ENCODE measurements around the gene BMF. TPM values are rescaled to one million over a fixed set of nuclear protein-coding genes. Genes with fewer than 3 reads are reported as not detected.

BMF gene
- polyA plus RNA-seq, 2 of the 4 experiments (the other 2 are of a cell fraction) = 1.4 to 1.6 TPM

DNA sequence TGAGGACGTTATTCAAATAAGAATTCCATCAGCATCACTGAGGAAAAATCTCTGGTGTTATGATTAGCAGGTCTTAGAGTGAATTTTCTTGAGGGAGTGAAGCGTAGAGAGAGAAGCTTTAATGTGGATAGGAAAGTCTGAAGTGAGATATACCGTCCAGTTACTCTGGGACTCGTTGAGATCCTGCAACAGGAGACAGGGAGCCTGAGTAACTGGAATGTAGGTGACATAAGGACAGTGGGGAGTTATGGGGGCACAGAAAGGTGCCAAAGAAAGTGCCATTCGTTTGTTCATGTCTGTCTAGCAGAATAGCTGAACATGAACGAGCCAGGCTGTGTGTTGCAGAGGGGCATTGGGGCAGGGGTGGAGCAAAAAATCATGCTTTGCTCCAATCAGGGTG, 42.8 kb upstream of the BMF start:
- POLR2A ChIA-PET = no interaction called here
- CTCF ChIA-PET = no interaction called here
- H3K9me3 ChIP-seq = no peaks in the 10 kb centered on the region
- 52% methylated on average over 6 of the region's 6 CpGs for WGBS (ENCODE audit: missing lambda C conversion rate)
- TF ChIP-seq, protein P1, sequence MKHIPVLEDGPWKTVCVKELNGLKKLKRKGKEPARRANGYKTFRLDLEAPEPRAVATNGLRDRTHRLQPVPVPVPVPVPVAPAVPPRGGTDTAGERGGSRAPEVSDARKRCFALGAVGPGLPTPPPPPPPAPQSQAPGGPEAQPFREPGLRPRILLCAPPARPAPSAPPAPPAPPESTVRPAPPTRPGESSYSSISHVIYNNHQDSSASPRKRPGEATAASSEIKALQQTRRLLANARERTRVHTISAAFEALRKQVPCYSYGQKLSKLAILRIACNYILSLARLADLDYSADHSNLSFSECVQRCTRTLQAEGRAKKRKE (CRISPR knock-in tag; IDR thresholded peaks at IDR 0.05; ENCODE audit: low read depth) = no peak
- TF ChIP-seq ZFP36 (IDR thresholded peaks at IDR 0.05; ENCODE audit: borderline replicate concordance, partially characterized antibody) = no peak
- no peak for TF ChIP-seq HOXB13 (CRISPR knock-in tag; IDR thresholded peaks at IDR 0.05; ENCODE audit: low read depth)
- no peak for TF ChIP-seq BHLHE40 (IDR thresholded peaks at IDR 0.05; ENCODE audit: low read depth, low read length)
- no peak for TF ChIP-seq RARB (CRISPR knock-in tag; IDR thresholded peaks at IDR 0.05)
- ATAC-seq (no peak), DNase-seq (ENCODE audit: low read depth in 1 of 2, low spot score in 1 of 2) (no peak), FAIRE-seq (no peak)
- H3K27ac ChIP-seq = no peak overlapping the region
- peaks cover 5% of the 10 kb centered on the region; the same call in 1 of the 3 replicates for H3K4me1 ChIP-seq
- no peak overlapping the region for H3K4me3 ChIP-seq
- H3K4me2 ChIP-seq = no peak overlapping the region

DNA sequence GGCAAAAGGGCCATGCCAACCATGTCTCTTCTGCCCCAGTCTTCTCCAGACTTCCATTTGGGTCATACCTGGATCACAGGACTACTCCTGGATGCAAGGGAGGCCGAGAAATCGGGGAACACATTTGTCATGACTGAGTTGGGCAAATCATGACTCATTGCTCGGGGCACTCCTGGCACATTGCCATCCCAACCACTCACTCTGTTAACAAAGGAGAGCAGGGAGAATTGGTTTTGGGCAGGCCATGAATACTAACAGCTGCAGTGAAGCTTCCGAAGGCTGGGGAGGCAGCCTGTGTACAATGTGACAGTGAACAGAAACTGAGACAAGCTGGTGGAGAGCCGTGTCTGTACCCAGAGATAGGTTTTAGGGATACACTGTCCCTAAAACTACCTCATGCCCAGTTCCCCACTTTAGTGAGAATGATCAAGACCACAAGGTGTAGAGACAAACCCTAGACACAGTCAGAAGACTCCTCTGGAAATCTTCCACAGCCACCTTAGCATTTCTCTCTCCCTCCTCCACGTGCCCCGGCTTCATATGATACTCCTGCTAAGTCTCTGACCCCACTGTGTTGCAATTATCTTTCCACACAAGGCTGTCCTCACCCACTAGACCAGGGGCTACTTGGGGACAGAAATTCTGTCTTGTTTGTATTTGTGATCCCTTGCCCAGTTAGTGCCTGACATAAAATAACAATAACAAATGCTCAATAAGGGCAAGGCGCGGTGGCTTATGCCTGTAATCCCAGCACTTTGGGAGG, 41.7 kb upstream of the BMF start:
- no peak for TF ChIP-seq SREBF2 (IDR thresholded peaks at IDR 0.05)
- TF ChIP-seq JUN (IDR thresholded peaks at IDR 0.05) = no peak
- no peak for TF ChIP-seq FOSL2 (IDR thresholded peaks at IDR 0.05)
- TF ChIP-seq FOSL2 (CRISPR knock-in tag; IDR thresholded peaks at IDR 0.05) = peak; percentile 56
- TF ChIP-seq, protein P2, sequence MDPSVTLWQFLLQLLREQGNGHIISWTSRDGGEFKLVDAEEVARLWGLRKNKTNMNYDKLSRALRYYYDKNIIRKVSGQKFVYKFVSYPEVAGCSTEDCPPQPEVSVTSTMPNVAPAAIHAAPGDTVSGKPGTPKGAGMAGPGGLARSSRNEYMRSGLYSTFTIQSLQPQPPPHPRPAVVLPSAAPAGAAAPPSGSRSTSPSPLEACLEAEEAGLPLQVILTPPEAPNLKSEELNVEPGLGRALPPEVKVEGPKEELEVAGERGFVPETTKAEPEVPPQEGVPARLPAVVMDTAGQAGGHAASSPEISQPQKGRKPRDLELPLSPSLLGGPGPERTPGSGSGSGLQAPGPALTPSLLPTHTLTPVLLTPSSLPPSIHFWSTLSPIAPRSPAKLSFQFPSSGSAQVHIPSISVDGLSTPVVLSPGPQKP (IDR thresholded peaks at IDR 0.05; ENCODE audit: low read depth, low read length) = no peak
- no peaks in the 10 kb centered on the region for H3K9me3 ChIP-seq
- H3K4me1 ChIP-seq = peaks cover 12% of the 10 kb centered on the region; the same call in 2 of the 3 replicates
- CTCF ChIA-PET = interaction anchor here (0.7 to 1.6 kb wide), 3 partner anchors 9 to 416 kb away, joined by 3 to 5 read pairs (median 3); no protein-coding TSS in a partner anchor
- no peak overlapping the region for H3K4me3 ChIP-seq
- H3K4me2 ChIP-seq = 0 out of 3 replicates have a peak overlapping the region, but pooled peaks have one; percentile 1
- POLR2A ChIA-PET = no interaction called here
- peak overlapping the region in 1 of 2 experiments; percentile 45; a peak in 2 of 6 replicates for H3K27ac ChIP-seq
- 69% methylated on average over 6 of the region's 9 CpGs for WGBS (ENCODE audit: missing lambda C conversion rate)
- ATAC-seq = peak; percentile 37 to 49; a peak in 5 of 6 replicates
- no peak for FAIRE-seq
- peak in 1 of 2 experiments; percentile 25 for DNase-seq (ENCODE audit: low read depth in 1 of 2, low spot score in 1 of 2)

GRCh38 chr15:40149339-40149738, 40.7 kb upstream of the BMF start:
- Histone ChIP-seq H3K4me2 (no peak overlapping the region), H3K4me3 (no peak overlapping the region), H3K9me3 (no peaks in the 10 kb centered on the region), H3K4me1 (peaks cover 12% of the 10 kb centered on the region; the same call in 2 of the 3 replicates), H3K27ac (no peak overlapping the region)
- ChIA-PET POLR2A (no interaction called here), CTCF (interaction anchor here (0.9 to 1.6 kb wide), 2 partner anchors 10 to 104 kb away, joined by 3 to 5 read pairs; no protein-coding TSS in a partner anchor)
- 93% methylated on average over 4 of the region's 4 CpGs for WGBS (ENCODE audit: missing lambda C conversion rate)
- TF ChIP-seq CTCF (IDR thresholded peaks at IDR 0.05) = no peak
- no peak for TF ChIP-seq NFE2L2 (conservative IDR thresholded peaks at IDR 0.05; ENCODE audit: low read length)
- TF ChIP-seq E2F6 (IDR thresholded peaks at IDR 0.05; ENCODE audit: borderline replicate concordance, low read depth) = no peak
- TF ChIP-seq ZNF302 (CRISPR knock-in tag; IDR thresholded peaks at IDR 0.05) = no peak
- no peak for TF ChIP-seq HEYL (CRISPR knock-in tag; IDR thresholded peaks at IDR 0.05)
- TF ChIP-seq MAFK (IDR thresholded peaks at IDR 0.05; ENCODE audit: partially characterized antibody) = no peak
- TF ChIP-seq, protein P3, sequence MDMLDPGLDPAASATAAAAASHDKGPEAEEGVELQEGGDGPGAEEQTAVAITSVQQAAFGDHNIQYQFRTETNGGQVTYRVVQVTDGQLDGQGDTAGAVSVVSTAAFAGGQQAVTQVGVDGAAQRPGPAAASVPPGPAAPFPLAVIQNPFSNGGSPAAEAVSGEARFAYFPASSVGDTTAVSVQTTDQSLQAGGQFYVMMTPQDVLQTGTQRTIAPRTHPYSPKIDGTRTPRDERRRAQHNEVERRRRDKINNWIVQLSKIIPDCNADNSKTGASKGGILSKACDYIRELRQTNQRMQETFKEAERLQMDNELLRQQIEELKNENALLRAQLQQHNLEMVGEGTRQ (IDR thresholded peaks at IDR 0.05) = no peak
- TF ChIP-seq HDAC2 (IDR thresholded peaks at IDR 0.05) = no peak
- TF ChIP-seq CBX8 (IDR thresholded peaks at IDR 0.05) = no peak
- no peak for ATAC-seq
- no peak for FAIRE-seq
- DNase-seq (ENCODE audit: low read depth in 1 of 2, low spot score in 1 of 2) = no peak
